H1 (cell line): ENCODE data around the gene ALG5. TPM values are rescaled to one million over a fixed set of nuclear protein-coding genes. Genes with fewer than 3 reads are reported as not detected.

ENCODE experiments used
- CTCF ChIA-PET: fragments of 300-600 bp; sonication (Branson Sonifier 250); formaldehyde crosslinking; loops from one replicate; lab custom pipeline; 2021; ENCODE audit not compliant: partially characterized antibody; lab: Charles Lee
- POLR2A ChIA-PET: fragments of 300-600 bp; sonication (Branson Sonifier 250); formaldehyde crosslinking; loops from one replicate; lab custom pipeline; 2021; ENCODE audit warnings: inconsistent platforms; ENCODE audit not compliant: partially characterized antibody; lab: Charles Lee
- DNase-seq, 2 experiments: peaks; one replicate each; pipeline versions ENCODE4 v3.0.0 to v3.0.0-alpha.2; 2010 to 2022; ENCODE audit warnings: low spot score in 2 of 2, low read depth in 1 of 2, mixed read lengths in 1 of 2
- FAIRE-seq: peaks from 2 replicates; lab custom pipeline; 2011; peaks lifted over from hg19 to GRCh38; lab: Jason Lieb, UNC
- H2AFZ ChIP-seq: 2 replicates; pipeline ENCODE4 v1.8.1; 2012; ENCODE audit warnings: low read length, inconsistent platforms
- H2AK5ac ChIP-seq: 2 replicates; pipeline ENCODE4 v1.6.1; 2013; ENCODE audit warnings: low read depth, low read length
- H2BK120ac ChIP-seq: replicated peaks from 2 replicates; pipeline ENCODE3; 2013; ENCODE audit warnings: low read depth, low read length, inconsistent platforms
- H2BK12ac ChIP-seq: 2 replicates; pipeline ENCODE4 v1.6.1; 2013; ENCODE audit warnings: low read depth, low read length
- H2BK15ac ChIP-seq: 2 replicates; pipeline ENCODE4 v1.6.1; 2013; ENCODE audit warnings: low read length
- H2BK20ac ChIP-seq: 2 replicates; pipeline ENCODE4 v1.6.1; 2013; ENCODE audit warnings: low read length
- H2BK5ac ChIP-seq: 2 replicates; pipeline ENCODE4 v1.6.1; 2013; ENCODE audit warnings: low read depth, low read length
- H3K14ac ChIP-seq: 2 replicates; pipeline ENCODE4 v1.6.1; 2013; ENCODE audit warnings: inconsistent platforms; ENCODE audit not compliant: insufficient read length
- H3K18ac ChIP-seq: 2 replicates; pipeline ENCODE4 v1.6.1; 2013; ENCODE audit warnings: low read length; ENCODE audit errors: extremely low read depth
- H3K23ac ChIP-seq: 2 replicates; pipeline ENCODE4 v1.6.1; 2013; ENCODE audit warnings: inconsistent platforms; ENCODE audit not compliant: insufficient read length
- H3K23me2 ChIP-seq: 2 replicates; pipeline ENCODE4 v1.6.1; 2013; ENCODE audit warnings: low read depth, low read length
- H3K27ac ChIP-seq: 2 replicates; pipeline ENCODE4 v1.6.1; 2011; ENCODE audit warnings: low read depth, low read length, inconsistent platforms
- H3K27me3 ChIP-seq, 4 experiments: replicated peaks in 1 of 4; 1 replicate in 1 of 4; 2 replicates in 3 of 4; pipeline versions ENCODE4 v1.6.1 to v1.8.1; 2011 to 2013; ENCODE audit warnings: low read length in 3 of 4, mild to moderate bottlenecking in 3 of 4, inconsistent platforms in 2 of 4, mixed read lengths in 2 of 4, moderate library complexity in 1 of 4; ENCODE audit not compliant: control insufficient read depth in 3 of 4, insufficient read depth in 3 of 4; ENCODE audit errors: extremely low read depth in 1 of 4
- H3K36me3 ChIP-seq, 4 experiments: 2 replicates each; pipeline versions ENCODE4 v1.6.1 to v1.8.1; 2011 to 2013; ENCODE audit warnings: mild to moderate bottlenecking in 4 of 4, low read length in 3 of 4, moderate library complexity in 2 of 4, control low read depth in 1 of 4, inconsistent platforms in 1 of 4; ENCODE audit not compliant: insufficient read depth in 4 of 4, control insufficient read depth in 2 of 4
- H3K4ac ChIP-seq: replicated peaks from 2 replicates; pipeline ENCODE3; 2013; ENCODE audit warnings: low read length, low read depth, mixed read lengths, inconsistent platforms; ENCODE audit not compliant: insufficient read length
- H3K4me1 ChIP-seq, 4 experiments: replicated peaks in 1 of 4; 1 replicate in 1 of 4; 2 replicates in 3 of 4; pipeline versions ENCODE4 v1.6.1 to v1.8.1; 2011 to 2013; ENCODE audit warnings: low read length in 3 of 4, inconsistent platforms in 2 of 4, mixed read lengths in 1 of 4; ENCODE audit not compliant: insufficient read depth in 4 of 4, control insufficient read depth in 3 of 4
- H3K4me2 ChIP-seq, 2 experiments: 2 replicates each; pipeline versions ENCODE4 v1.6.1 to v1.8.1; 2011 to 2013; ENCODE audit warnings: low read depth in 2 of 2, low read length in 2 of 2, control low read depth in 1 of 2, inconsistent platforms in 1 of 2, mild to moderate bottlenecking in 1 of 2; ENCODE audit not compliant: insufficient read depth in 1 of 2
- H3K4me3 ChIP-seq, 4 experiments: fragments of 200-600, 300-600 bp in 1 of 4; sonication (generic), shearing (Covaris generic), sonication (Bioruptor Twin) in 1 of 4; 2 replicates each; pipeline versions ENCODE4 v1.5.1 to v1.8.1; 2011 to 2016; ENCODE audit warnings: low read length in 4 of 4, low read depth in 3 of 4, control low read depth in 2 of 4, inconsistent platforms in 2 of 4, mild to moderate bottlenecking in 2 of 4, mixed read lengths in 1 of 4, moderate library complexity in 1 of 4; ENCODE audit not compliant: insufficient read depth in 2 of 4; ENCODE audit errors: extremely low read depth in 1 of 4
- H3K56ac ChIP-seq: replicated peaks from 2 replicates; pipeline ENCODE3; 2013; ENCODE audit warnings: low read depth, mild to moderate bottlenecking, mixed read lengths, low read length, inconsistent platforms; ENCODE audit not compliant: insufficient read length
- H3K79me1 ChIP-seq: 2 replicates; pipeline ENCODE4 v1.6.1; 2013; ENCODE audit warnings: low read depth, low read length, control low read depth
- H3K79me2 ChIP-seq, 2 experiments: 2 replicates each; pipeline versions ENCODE4 v1.6.1 to v1.8.1; 2012 to 2013; ENCODE audit warnings: low read length in 2 of 2, mild to moderate bottlenecking in 2 of 2, inconsistent platforms in 1 of 2; ENCODE audit not compliant: insufficient read depth in 2 of 2, control insufficient read depth in 1 of 2
- H3K9ac ChIP-seq, 4 experiments: replicated peaks in 1 of 4; 1 replicate in 1 of 4; 2 replicates in 3 of 4; pipeline versions ENCODE4 v1.6.1 to v1.8.1; 2011 to 2013; ENCODE audit warnings: low read depth in 3 of 4, low read length in 3 of 4, control low read depth in 2 of 4, mild to moderate bottlenecking in 2 of 4, moderate library complexity in 2 of 4, inconsistent platforms in 1 of 4; ENCODE audit errors: extremely low read depth in 1 of 4
- H3K9me3 ChIP-seq, 2 experiments: 2 replicates each; pipeline versions ENCODE4 v1.6.1 to v1.8.1; 2012 to 2013; ENCODE audit warnings: mild to moderate bottlenecking in 2 of 2, moderate library complexity in 2 of 2, control low read depth in 1 of 2, inconsistent platforms in 1 of 2, low read depth in 1 of 2, low read length in 1 of 2, mixed read lengths in 1 of 2; ENCODE audit not compliant: insufficient read depth in 2 of 2
- H4K20me1 ChIP-seq, 2 experiments: replicated peaks in 1 of 2; 2 replicates each; pipeline versions ENCODE3 to v1.8.1; 2011 to 2013; ENCODE audit warnings: inconsistent platforms in 2 of 2, low read length in 2 of 2, mild to moderate bottlenecking in 1 of 2; ENCODE audit not compliant: insufficient read depth in 2 of 2, control insufficient read depth in 1 of 2
- H4K5ac ChIP-seq: 2 replicates; pipeline ENCODE4 v1.6.1; 2013; ENCODE audit warnings: low read length, low read depth, mixed read lengths, inconsistent platforms; ENCODE audit not compliant: insufficient read length
- H4K8ac ChIP-seq: 2 replicates; pipeline ENCODE4 v1.8.0; 2013; ENCODE audit warnings: mild to moderate bottlenecking, moderate library complexity, low read length, inconsistent platforms; ENCODE audit not compliant: insufficient read depth; ENCODE audit errors: extremely low read depth
- H4K91ac ChIP-seq: replicated peaks from 2 replicates; pipeline ENCODE3; 2013; ENCODE audit warnings: low read length, mixed read lengths, inconsistent platforms; ENCODE audit not compliant: insufficient read length
- ATF2 ChIP-seq: IDR thresholded peaks from 2 replicates; pipeline ENCODE4 v1.6.1; 2012; ENCODE audit warnings: low read length, inconsistent platforms
- BACH1 ChIP-seq: IDR thresholded peaks from 2 replicates; pipeline ENCODE4 v1.6.1; 2012; ENCODE audit warnings: low read length, improper control_type of control experiment
- CEBPB ChIP-seq: IDR thresholded peaks from 2 replicates; pipeline ENCODE4 v1.6.1; 2012; ENCODE audit warnings: low read depth, low read length
- CREB1 ChIP-seq: IDR thresholded peaks from 2 replicates; pipeline ENCODE4 v1.6.1; 2012; ENCODE audit warnings: inconsistent platforms
- E2F6 ChIP-seq: IDR thresholded peaks from 2 replicates; pipeline ENCODE4 v1.6.1; 2012; ENCODE audit warnings: inconsistent platforms
- EP300 ChIP-seq, 2 experiments: IDR thresholded peaks; 1 replicate in 1 of 2; 2 replicates in 1 of 2; pipeline ENCODE4 v1.6.1; 2011 to 2012; ENCODE audit warnings: low read depth in 2 of 2, low read length in 2 of 2, mild to moderate bottlenecking in 2 of 2, borderline replicate concordance in 1 of 2, inconsistent platforms in 1 of 2, moderate library complexity in 1 of 2
- EZH2 ChIP-seq: fragments of 200-600 bp; sonication (generic); IDR thresholded peaks from 2 replicates; pipeline ENCODE4 v1.7.1; 2012; ENCODE audit warnings: low read depth, mild to moderate bottlenecking, moderate library complexity, low read length, inconsistent platforms; ENCODE audit not compliant: severe bottlenecking
- FOSL1 ChIP-seq: IDR thresholded peaks from 2 replicates; pipeline ENCODE4 v1.6.1; 2011; ENCODE audit warnings: mild to moderate bottlenecking, low read depth, low read length, moderate library complexity; ENCODE audit not compliant: insufficient read depth
- RXRA ChIP-seq: IDR thresholded peaks from 2 replicates; pipeline ENCODE4 v1.6.1; 2011; ENCODE audit warnings: low read depth, mild to moderate bottlenecking, low read length, moderate library complexity; ENCODE audit not compliant: insufficient read depth
- SP1 ChIP-seq: IDR thresholded peaks from 2 replicates; pipeline ENCODE4 v1.6.1; 2011; ENCODE audit warnings: low read depth, low read length
- SP4 ChIP-seq: IDR thresholded peaks from 2 replicates; pipeline ENCODE4 v1.6.1; 2012; ENCODE audit warnings: low read length, inconsistent platforms
- WGBS, 2 experiments: shearing (Covaris generic) in 1 of 2; methylation state at CpG; one replicate each; pipeline versions ENCODE4 v1.1.6 to v1.1.7; 2013 to 2015; ENCODE audit warnings: low lambda C conversion rate in 2 of 2, mixed read lengths in 2 of 2, inconsistent platforms in 1 of 2, low coverage in 1 of 2, missing lambda C conversion rate in 1 of 2; ENCODE audit not compliant: insufficient replicate concordance in 2 of 2, insufficient coverage in 1 of 2, insufficient read length in 1 of 2; ENCODE audit errors: extremely low coverage in 1 of 2, missing lambda C conversion rate in 1 of 2; 5-methylcytosine and 5-hydroxymethylcytosine counted together
- polyA plus RNA-seq, 7 experiments: library from polyadenylated mRNA; depleted of rRNA in 3 of 7; stranded (reverse) in 5 of 7; unstranded in 2 of 7; fragments of >200 nt in 5 of 7; fragments of 200-250 nt in 2 of 7; gene quantifications; 1 replicate in 5 of 7; 2 replicates in 1 of 7; 4 replicates in 1 of 7; pipeline versions ENCODE4 v1.2.1 to v1.2.3, GENCODE V29; 2011 to 2013; ENCODE audit warnings: missing spikeins in 2 of 7, mixed read lengths in 2 of 7
- total RNA-seq: library from RNA; stranded (reverse); fragmentation: NEBNext Ultra II Directional; extraction: Animal tissue kit (Norgen Biotek cat#: 25700); gene quantifications from 2 replicates; pipeline ENCODE4 v1.2.1, GENCODE V29; 2021

Gene ALG5
- total and polyA plus RNA-seq, 2 of the 8 experiments (the other 6 are each of a cell fraction or from before 2014, with no cell fraction given): 15.0 to 24.3 TPM

- ChIA-PET CTCF (interaction anchor here (1.2 kb wide), 1 partner anchor 554 kb away, joined by 3 read pairs; no protein-coding TSS in a partner anchor), POLR2A (no interaction called here)
- Histone ChIP-seq H4K5ac (no peak overlapping the region), H3K4me3 (no peak overlapping the region), H3K79me1 (no peaks in the 10 kb centered on the region; the same call in 1 of the 2 replicates), H3K4me2 (no peak overlapping the region), H3K79me2 (no peaks in the 10 kb centered on the region), H3K14ac (no peak overlapping the region), H3K23me2 (no peaks in the 10 kb centered on the region), H2BK15ac (no peak overlapping the region), H3K27ac (no peak overlapping the region), H4K91ac (no peak overlapping the region), H3K27me3 (no peaks in the 10 kb centered on the region), H4K20me1 (no peaks in the 10 kb centered on the region), H3K9ac (no peak overlapping the region), H3K56ac (no peak overlapping the region), H2BK5ac (no peak overlapping the region), H3K9me3 (peaks cover 3 to 4% of the 10 kb centered on the region in 2 experiments; a peak in 2 of 4 replicates), H2AFZ (no peak overlapping the region)
- no peak for FAIRE-seq
- TF ChIP-seq CREB1 (no peak), SP4 (no peak), EP300 (IDR thresholded peaks at IDR 0.05; ENCODE audit: borderline replicate concordance in 1 of 2, low read depth in 2 of 2, low read length in 2 of 2) (no peak), SP1 (no peak), E2F6 (no peak), ATF2 (no peak), CEBPB (no peak), BACH1 (no peak), EZH2 (no peak), RXRA (no peak), FOSL1 (no peak)
- TF ChIP-seq, all 59 proteins: peak for 0
- WGBS, 2 experiments: 100% methylated on average over 1 of the region's 1 CpG; no CpG with 5 or more reads in 1 of the 2 experiments
- Histone ChIP-seq H3K36me3 (peaks cover 0 to 43% (median 9%) of the 10 kb centered on the region in 4 experiments; a peak in 4 of 8 replicates), H4K8ac (no peak overlapping the region), H3K18ac (no peak overlapping the region), H3K23ac (no peak overlapping the region), H2BK12ac (no peak overlapping the region), H2AK5ac (no peak overlapping the region), H2BK120ac (no peak overlapping the region), H3K4me1 (no peaks in the 10 kb centered on the region), H2BK20ac (no peak overlapping the region), H3K4ac (no peak overlapping the region)
- no peak for DNase-seq
Observed at GRCh38 chr13:36975172-36975571, 24.0 kb downstream of the ALG5 start.
